ENCODE data around the gene KPTN. TPM values are rescaled to one million over a fixed set of nuclear protein-coding genes. Genes with fewer than 3 reads are reported as not detected.

Gene KPTN
- total and polyA plus RNA-seq, 2 of the 8 experiments (the other 6 are each of a cell fraction or from before 2014, with no cell fraction given) = 23.6 to 31.3 TPM

- 0 out of 2 replicates have a peak overlapping the region, but pooled peaks have one; percentile 46 for H2AK5ac ChIP-seq (ENCODE audit: low read depth, low read length)
- H3K56ac ChIP-seq (replicated peaks; ENCODE audit: insufficient read length, low read depth, low read length) = no peak overlapping the region
- no peaks in the 10 kb centered on the region for H3K79me2 ChIP-seq (ENCODE audit: control insufficient read depth in 1 of 2, insufficient read depth in 2 of 2, low read length in 2 of 2)
- 0 out of 2 replicates have a peak overlapping the region, but pooled peaks have one; percentile 50 for H2BK12ac ChIP-seq (ENCODE audit: low read depth, low read length)
- H3K4me3 ChIP-seq (ENCODE audit: extremely low read depth in 1 of 4, insufficient read depth in 2 of 4, low read depth in 3 of 4, low read length in 4 of 4) = peak overlapping the region in 3 of 4 experiments; percentile 76 to 86 (median 80); a peak in 5 of 8 replicates
- peak overlapping the region in 1 of 4 experiments; percentile 15; a peak in 2 of 7 replicates for H3K9ac ChIP-seq (replicated peaks in 1 of 4; ENCODE audit: extremely low read depth in 1 of 4, low read depth in 3 of 4, low read length in 3 of 4)
- FAIRE-seq (no peak), DNase-seq (ENCODE audit: low read depth in 1 of 2, low spot score in 2 of 2) (no peak)
- peak overlapping the region in 1 of 2 experiments; percentile 57; a peak in 3 of 4 replicates for H3K4me2 ChIP-seq (ENCODE audit: insufficient read depth in 1 of 2, low read depth in 2 of 2, low read length in 2 of 2)
- H3K18ac ChIP-seq (ENCODE audit: extremely low read depth, low read length) = no peak overlapping the region; the same call in 1 of the 2 replicates
- peaks cover 0 to 4% (median 0%) of the 10 kb centered on the region in 4 experiments; a peak in 1 of 8 replicates for H3K36me3 ChIP-seq (ENCODE audit: control insufficient read depth in 2 of 4, insufficient read depth in 4 of 4, low read length in 3 of 4)
- no peak overlapping the region for H2AFZ ChIP-seq (ENCODE audit: low read length)
- H3K9me3 ChIP-seq (ENCODE audit: insufficient read depth in 2 of 2, low read depth in 1 of 2, low read length in 1 of 2) = no peaks in the 10 kb centered on the region
- no peak overlapping the region for H3K27ac ChIP-seq (ENCODE audit: low read depth, low read length)
- H4K5ac ChIP-seq (ENCODE audit: insufficient read length, low read depth, low read length) = no peak overlapping the region
- H4K8ac ChIP-seq (ENCODE audit: extremely low read depth, insufficient read depth, low read length) = peak overlapping the region; percentile 40
- H3K4ac ChIP-seq (replicated peaks; ENCODE audit: insufficient read length, low read depth, low read length) = no peak overlapping the region
- no peak overlapping the region for H2BK120ac ChIP-seq (replicated peaks; ENCODE audit: low read depth, low read length)
- H3K27me3 ChIP-seq (replicated peaks in 1 of 4; ENCODE audit: control insufficient read depth in 3 of 4, extremely low read depth in 1 of 4, insufficient read depth in 3 of 4, low read length in 3 of 4) = no peaks in the 10 kb centered on the region
- ChIA-PET CTCF (ENCODE audit: partially characterized antibody) (interaction anchor here (0.9 to 6.3 kb wide), 27 partner anchors 8 to 230 kb away, joined by 3 to 32 read pairs (median 4); no protein-coding TSS in a partner anchor), POLR2A (ENCODE audit: partially characterized antibody) (interaction anchor here (0.6 to 5.0 kb wide), 22 partner anchors 9 to 263 kb away, joined by 3 to 55 read pairs (median 5); partner anchors contain the start of gene NAPA)
- 0 out of 2 replicates have a peak overlapping the region, but pooled peaks have one; percentile 61 for H2BK15ac ChIP-seq (ENCODE audit: low read length)
- no peak overlapping the region for H4K91ac ChIP-seq (replicated peaks; ENCODE audit: insufficient read length, low read length)
- no peak overlapping the region for H3K23ac ChIP-seq (ENCODE audit: insufficient read length)
- peaks cover 11% of the 10 kb centered on the region for H3K23me2 ChIP-seq (ENCODE audit: low read depth, low read length)
- H3K14ac ChIP-seq (ENCODE audit: insufficient read length) = no peak overlapping the region
- H3K79me1 ChIP-seq (ENCODE audit: low read depth, low read length) = no peaks in the 10 kb centered on the region
- 89% methylated on average over 15 of the region's 15 CpGs; no CpG with 5 or more reads in 1 of the 2 experiments for WGBS, 2 experiments (ENCODE audit: extremely low coverage in 1 of 2, insufficient coverage in 1 of 2, insufficient read length in 1 of 2, insufficient replicate concordance in 2 of 2, low coverage in 1 of 2, low lambda C conversion rate in 2 of 2, missing lambda C conversion rate in 1 of 2)
- no peak overlapping the region for H2BK5ac ChIP-seq (ENCODE audit: low read depth, low read length)
- peak overlapping the region; percentile 80; the same call in 1 of the 2 replicates for H2BK20ac ChIP-seq (ENCODE audit: low read length)
- peaks cover 0 to 8% (median 3%) of the 10 kb centered on the region in 4 experiments; a peak in 2 of 7 replicates for H3K4me1 ChIP-seq (replicated peaks in 1 of 4; ENCODE audit: control insufficient read depth in 3 of 4, insufficient read depth in 4 of 4, low read length in 3 of 4)
- no peaks in the 10 kb centered on the region for H4K20me1 ChIP-seq (replicated peaks in 1 of 2; ENCODE audit: control insufficient read depth in 1 of 2, insufficient read depth in 2 of 2, low read length in 2 of 2)
- TF ChIP-seq RAD21 (IDR thresholded peaks at IDR 0.05 in 1 of 2, conservative IDR thresholded peaks at IDR 0.05 in 1 of 2; ENCODE audit: low read depth in 2 of 2, low read length in 2 of 2) = no peak
- no peak for TF ChIP-seq KDM1A (IDR thresholded peaks at IDR 0.05; ENCODE audit: borderline replicate concordance, low read length)
- TF ChIP-seq POU5F1 (IDR thresholded peaks at IDR 0.05; ENCODE audit: low read depth, low read length) = no peak
- TF ChIP-seq, protein P1, sequence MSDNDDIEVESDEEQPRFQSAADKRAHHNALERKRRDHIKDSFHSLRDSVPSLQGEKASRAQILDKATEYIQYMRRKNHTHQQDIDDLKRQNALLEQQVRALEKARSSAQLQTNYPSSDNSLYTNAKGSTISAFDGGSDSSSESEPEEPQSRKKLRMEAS (IDR thresholded peaks at IDR 0.05) = no peak
- TF ChIP-seq HDAC2 (IDR thresholded peaks at IDR 0.05; ENCODE audit: borderline replicate concordance in 1 of 2, low read depth in 2 of 2, low read length in 2 of 2) = no peak
- no peak for TF ChIP-seq SRF (IDR thresholded peaks at IDR 0.05; ENCODE audit: low read depth, low read length)
- no peak for TF ChIP-seq NRF1 (IDR thresholded peaks at IDR 0.05; ENCODE audit: low read depth, low read length)
- no peak for TF ChIP-seq SP1 (IDR thresholded peaks at IDR 0.05; ENCODE audit: low read depth, low read length)
- TF ChIP-seq FOSL1 (IDR thresholded peaks at IDR 0.05; ENCODE audit: insufficient read depth, low read depth, low read length) = no peak
- TF ChIP-seq ATF3 (IDR thresholded peaks at IDR 0.05; ENCODE audit: insufficient read depth, low read depth, low read length) = no peak
- TF ChIP-seq RBBP5 (IDR thresholded peaks at IDR 0.05; ENCODE audit: borderline replicate concordance, low read depth, low read length) = no peak
- no peak for TF ChIP-seq POLR2A (IDR thresholded peaks at IDR 0.05; ENCODE audit: control extremely low read depth in 1 of 2, low read depth in 2 of 2, low read length in 2 of 2)
Measured at GRCh38 chr19:47483200-47483599, 819 bp downstream of the KPTN start.

Measured in H1 (cell line).